Measurements from ENCODE around the gene EFHC1. TPM values are rescaled to one million over a fixed set of nuclear protein-coding genes. Genes with fewer than 3 reads are reported as not detected.

EFHC1 gene
- total and polyA plus RNA-seq, 2 of the 13 experiments (the other 11 are each of a cell fraction or from before 2014, with no cell fraction given) = 23.4 to 29.5 TPM

GRCh38 chr6:52547647-52548352, 127.7 kb downstream of the EFHC1 start (continued):
- TF ChIP-seq ZFP41 (CRISPR knock-in tag; IDR thresholded peaks at IDR 0.05; ENCODE audit: borderline replicate concordance) (no peak; the same call in 1 of the 2 replicates), ZNF737 (CRISPR knock-in tag; IDR thresholded peaks at IDR 0.05; ENCODE audit: borderline replicate concordance) (no peak), HDAC6 (IDR thresholded peaks at IDR 0.05; ENCODE audit: low read depth, low read length) (no peak), CENPBD1 (CRISPR knock-in tag; IDR thresholded peaks at IDR 0.05; ENCODE audit: borderline replicate concordance, low read depth) (no peak), ZNF326 (CRISPR knock-in tag; IDR thresholded peaks at IDR 0.05; ENCODE audit: borderline replicate concordance) (no peak), NFIB (CRISPR knock-in tag; IDR thresholded peaks at IDR 0.05; ENCODE audit: borderline replicate concordance) (no peak), ZFX (CRISPR knock-in tag; IDR thresholded peaks at IDR 0.05; ENCODE audit: low read depth) (peak; percentile 73; the same call in 1 of the 2 replicates), ZNF24 (IDR thresholded peaks at IDR 0.05) (no peak), PPARG (CRISPR knock-in tag; conservative IDR thresholded peaks at IDR 0.05) (peak; percentile 87), ZNF354B (CRISPR knock-in tag; IDR thresholded peaks at IDR 0.05) (no peak), ZNF20 (CRISPR knock-in tag; IDR thresholded peaks at IDR 0.05) (no peak), CBFB (CRISPR knock-in tag; IDR thresholded peaks at IDR 0.05) (peak; percentile 69), TSC22D2 (CRISPR knock-in tag; IDR thresholded peaks at IDR 0.05; ENCODE audit: borderline replicate concordance) (no peak), GPN1 (CRISPR knock-in tag; IDR thresholded peaks at IDR 0.05; ENCODE audit: borderline replicate concordance) (no peak), ATF3 (CRISPR knock-in tag; IDR thresholded peaks at IDR 0.05) (0 out of 2 replicates have a peak, but pooled peaks have one; percentile 46), ZNF136 (CRISPR knock-in tag; IDR thresholded peaks at IDR 0.05; ENCODE audit: low read depth) (no peak), AKAP8 (CRISPR knock-in tag; IDR thresholded peaks at IDR 0.05) (no peak), ZNF660 (CRISPR knock-in tag; IDR thresholded peaks at IDR 0.05; ENCODE audit: borderline replicate concordance, low read depth) (no peak), UBTF (CRISPR knock-in tag; IDR thresholded peaks at IDR 0.05) (peak; percentile 63), ZBTB34 (CRISPR knock-in tag; IDR thresholded peaks at IDR 0.05) (peak; percentile 82), KAT2B (IDR thresholded peaks at IDR 0.05; ENCODE audit: borderline replicate concordance, low read depth, low read length) (no peak), ELF3 (CRISPR knock-in tag; IDR thresholded peaks at IDR 0.05) (peak; percentile 53), POLR2A (IDR thresholded peaks at IDR 0.05; ENCODE audit: insufficient read depth in 1 of 2, low read depth in 2 of 2, low read length in 2 of 2) (no peak), ESRRA (CRISPR knock-in tag; IDR thresholded peaks at IDR 0.05; ENCODE audit: low read depth) (no peak), FOXO1 (CRISPR knock-in tag; IDR thresholded peaks at IDR 0.05) (no peak)
- TF ChIP-seq, protein P1, sequence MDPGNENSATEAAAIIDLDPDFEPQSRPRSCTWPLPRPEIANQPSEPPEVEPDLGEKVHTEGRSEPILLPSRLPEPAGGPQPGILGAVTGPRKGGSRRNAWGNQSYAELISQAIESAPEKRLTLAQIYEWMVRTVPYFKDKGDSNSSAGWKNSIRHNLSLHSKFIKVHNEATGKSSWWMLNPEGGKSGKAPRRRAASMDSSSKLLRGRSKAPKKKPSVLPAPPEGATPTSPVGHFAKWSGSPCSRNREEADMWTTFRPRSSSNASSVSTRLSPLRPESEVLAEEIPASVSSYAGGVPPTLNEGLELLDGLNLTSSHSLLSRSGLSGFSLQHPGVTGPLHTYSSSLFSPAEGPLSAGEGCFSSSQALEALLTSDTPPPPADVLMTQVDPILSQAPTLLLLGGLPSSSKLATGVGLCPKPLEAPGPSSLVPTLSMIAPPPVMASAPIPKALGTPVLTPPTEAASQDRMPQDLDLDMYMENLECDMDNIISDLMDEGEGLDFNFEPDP (CRISPR knock-in tag; conservative IDR thresholded peaks at IDR 0.05) = 0 out of 2 replicates have a peak, but pooled peaks have one; percentile 92
